HL-60 (cell line): ENCODE results near the gene BEST2.

ENCODE experiments used
- DNase-seq, 2 experiments: peaks; one replicate each; pipeline ENCODE4 v3.0.0-alpha.2; 2010 to 2020; ENCODE audit warnings: low read depth in 1 of 2, low spot score in 1 of 2
- H3K27ac ChIP-seq: fragments of 250-450 bp; sonication (Bioruptor Pico); replicated peaks from 2 replicates; pipeline ENCODE4 v1.5.1; 2020; ENCODE audit warnings: mild to moderate bottlenecking, moderate library complexity
- H3K27me3 ChIP-seq: fragments of 250-450 bp; sonication (Bioruptor Pico); 2 replicates; pipeline ENCODE4 v1.5.1; 2021; ENCODE audit warnings: mild to moderate bottlenecking, moderate library complexity; ENCODE audit not compliant: insufficient read depth, poor library complexity, severe bottlenecking
- H3K4me3 ChIP-seq: replicated peaks from 2 replicates; pipeline ENCODE4 v1.5.1; 2011; ENCODE audit warnings: mild to moderate bottlenecking, control low read depth, low read length; ENCODE audit not compliant: insufficient read depth
- GABPA ChIP-seq: IDR thresholded peaks from 2 replicates; pipeline ENCODE4 v1.6.1; 2012; ENCODE audit warnings: low read depth
- POLR2AphosphoS5 ChIP-seq: IDR thresholded peaks from 2 replicates; pipeline ENCODE4 v1.6.1; 2012; ENCODE audit warnings: low read depth
- SPI1 ChIP-seq: IDR thresholded peaks from 2 replicates; pipeline ENCODE4 v1.6.1; 2012; ENCODE audit warnings: low read depth, mild to moderate bottlenecking, borderline replicate concordance
- TF ChIP-seq, protein P1 (sequence below): IDR thresholded peaks from one replicate; pipeline ENCODE4 v1.5.1; 2011; ENCODE audit warnings: low read length, control low read depth, inconsistent platforms; ENCODE audit not compliant: insufficient read depth
- TF ChIP-seq, protein P2 (sequence below): IDR thresholded peaks from 2 replicates; pipeline ENCODE4 v1.6.1; 2012; ENCODE audit warnings: low read depth; ENCODE audit not compliant: insufficient replicate concordance

The BEST2 gene

DNA sequence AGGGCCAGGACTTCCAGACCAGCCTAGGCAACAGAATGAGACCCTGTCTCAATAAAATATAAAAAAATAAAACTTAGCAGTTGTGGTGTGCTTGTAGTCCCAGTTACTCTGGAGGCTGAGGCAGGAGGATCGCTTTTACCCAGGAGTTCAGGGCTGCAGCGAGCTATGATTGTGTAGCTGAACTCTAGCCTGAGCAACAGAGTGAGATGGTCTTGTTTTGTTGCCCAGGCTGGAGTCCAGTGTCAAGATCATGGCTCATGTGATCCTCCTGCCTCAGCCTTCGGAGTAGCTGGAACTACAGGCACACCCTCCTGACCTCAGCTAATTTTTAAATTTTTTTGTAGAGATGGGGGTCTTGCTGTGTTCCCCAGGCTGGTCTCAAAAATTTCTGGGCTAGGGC is 35.4 kb downstream of the BEST2 start:
- Histone ChIP-seq H3K27ac (peak overlapping the region; percentile 95), H3K4me3 (no peak overlapping the region), H3K27me3 (no peaks in the 10 kb centered on the region)
- no peak for DNase-seq
- TF ChIP-seq GABPA = no peak
- no peak for TF ChIP-seq SPI1

DNA sequence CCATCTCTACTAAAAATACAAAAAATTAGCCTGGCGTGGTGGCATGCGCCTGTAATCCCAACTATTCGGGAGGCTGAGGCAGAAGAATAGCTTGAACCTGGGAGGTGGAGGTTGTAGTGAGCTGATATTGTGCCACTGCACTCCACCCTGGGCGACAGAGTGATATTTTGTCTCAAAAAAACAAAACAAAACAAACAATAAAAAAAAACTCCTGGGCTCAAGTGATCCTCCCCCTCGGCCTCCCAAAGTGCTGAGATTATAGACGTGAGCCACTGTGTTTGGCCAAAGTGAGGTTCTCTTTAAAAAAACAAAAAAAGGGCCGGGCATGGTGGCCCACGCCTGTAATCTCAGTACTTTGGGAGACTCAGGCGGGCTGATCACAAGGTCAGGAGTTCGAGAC is 35.9 kb downstream of the BEST2 start:
- no peak for DNase-seq
- H3K27me3 ChIP-seq = no peaks in the 10 kb centered on the region
- TF ChIP-seq SPI1 (no peak), GABPA (no peak), POLR2AphosphoS5 (no peak)
- TF ChIP-seq, protein P1, sequence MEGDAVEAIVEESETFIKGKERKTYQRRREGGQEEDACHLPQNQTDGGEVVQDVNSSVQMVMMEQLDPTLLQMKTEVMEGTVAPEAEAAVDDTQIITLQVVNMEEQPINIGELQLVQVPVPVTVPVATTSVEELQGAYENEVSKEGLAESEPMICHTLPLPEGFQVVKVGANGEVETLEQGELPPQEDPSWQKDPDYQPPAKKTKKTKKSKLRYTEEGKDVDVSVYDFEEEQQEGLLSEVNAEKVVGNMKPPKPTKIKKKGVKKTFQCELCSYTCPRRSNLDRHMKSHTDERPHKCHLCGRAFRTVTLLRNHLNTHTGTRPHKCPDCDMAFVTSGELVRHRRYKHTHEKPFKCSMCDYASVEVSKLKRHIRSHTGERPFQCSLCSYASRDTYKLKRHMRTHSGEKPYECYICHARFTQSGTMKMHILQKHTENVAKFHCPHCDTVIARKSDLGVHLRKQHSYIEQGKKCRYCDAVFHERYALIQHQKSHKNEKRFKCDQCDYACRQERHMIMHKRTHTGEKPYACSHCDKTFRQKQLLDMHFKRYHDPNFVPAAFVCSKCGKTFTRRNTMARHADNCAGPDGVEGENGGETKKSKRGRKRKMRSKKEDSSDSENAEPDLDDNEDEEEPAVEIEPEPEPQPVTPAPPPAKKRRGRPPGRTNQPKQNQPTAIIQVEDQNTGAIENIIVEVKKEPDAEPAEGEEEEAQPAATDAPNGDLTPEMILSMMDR = no peak
- TF ChIP-seq, protein P2, sequence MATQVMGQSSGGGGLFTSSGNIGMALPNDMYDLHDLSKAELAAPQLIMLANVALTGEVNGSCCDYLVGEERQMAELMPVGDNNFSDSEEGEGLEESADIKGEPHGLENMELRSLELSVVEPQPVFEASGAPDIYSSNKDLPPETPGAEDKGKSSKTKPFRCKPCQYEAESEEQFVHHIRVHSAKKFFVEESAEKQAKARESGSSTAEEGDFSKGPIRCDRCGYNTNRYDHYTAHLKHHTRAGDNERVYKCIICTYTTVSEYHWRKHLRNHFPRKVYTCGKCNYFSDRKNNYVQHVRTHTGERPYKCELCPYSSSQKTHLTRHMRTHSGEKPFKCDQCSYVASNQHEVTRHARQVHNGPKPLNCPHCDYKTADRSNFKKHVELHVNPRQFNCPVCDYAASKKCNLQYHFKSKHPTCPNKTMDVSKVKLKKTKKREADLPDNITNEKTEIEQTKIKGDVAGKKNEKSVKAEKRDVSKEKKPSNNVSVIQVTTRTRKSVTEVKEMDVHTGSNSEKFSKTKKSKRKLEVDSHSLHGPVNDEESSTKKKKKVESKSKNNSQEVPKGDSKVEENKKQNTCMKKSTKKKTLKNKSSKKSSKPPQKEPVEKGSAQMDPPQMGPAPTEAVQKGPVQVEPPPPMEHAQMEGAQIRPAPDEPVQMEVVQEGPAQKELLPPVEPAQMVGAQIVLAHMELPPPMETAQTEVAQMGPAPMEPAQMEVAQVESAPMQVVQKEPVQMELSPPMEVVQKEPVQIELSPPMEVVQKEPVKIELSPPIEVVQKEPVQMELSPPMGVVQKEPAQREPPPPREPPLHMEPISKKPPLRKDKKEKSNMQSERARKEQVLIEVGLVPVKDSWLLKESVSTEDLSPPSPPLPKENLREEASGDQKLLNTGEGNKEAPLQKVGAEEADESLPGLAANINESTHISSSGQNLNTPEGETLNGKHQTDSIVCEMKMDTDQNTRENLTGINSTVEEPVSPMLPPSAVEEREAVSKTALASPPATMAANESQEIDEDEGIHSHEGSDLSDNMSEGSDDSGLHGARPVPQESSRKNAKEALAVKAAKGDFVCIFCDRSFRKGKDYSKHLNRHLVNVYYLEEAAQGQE = no peak
- no peak overlapping the region for H3K4me3 ChIP-seq
- H3K27ac ChIP-seq = peak overlapping the region; percentile 95

DNA sequence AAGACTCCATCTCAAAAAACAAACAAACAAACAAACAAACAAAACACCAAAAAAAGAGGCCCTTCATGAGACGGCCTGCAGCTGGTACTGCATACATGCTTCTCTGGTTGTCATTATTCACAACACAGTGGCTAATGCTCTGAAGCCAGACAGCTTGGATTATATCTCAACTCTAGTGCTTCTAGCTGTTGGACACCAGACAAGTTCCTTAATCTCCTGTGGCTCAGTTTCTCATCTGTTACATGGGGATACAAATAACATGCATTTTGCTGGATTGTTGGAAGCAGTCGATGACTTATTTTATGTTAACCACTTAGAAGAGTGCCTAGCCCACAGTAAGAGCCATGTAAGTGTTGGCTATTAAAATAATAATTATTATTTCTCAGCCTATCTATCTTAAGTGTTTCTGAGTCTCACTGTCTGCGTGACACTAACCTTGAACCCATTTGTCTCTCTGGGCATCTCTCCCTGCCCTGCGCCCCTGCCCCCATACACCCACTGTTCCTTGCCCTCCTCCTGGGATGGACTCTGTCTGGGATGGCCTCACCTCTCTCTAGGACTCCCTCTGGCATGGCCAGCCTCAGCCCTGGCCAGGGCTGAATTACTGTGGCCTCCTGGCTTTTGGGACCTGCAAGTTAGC is 36.6 kb downstream of the BEST2 start:
- H3K27me3 ChIP-seq = no peaks in the 10 kb centered on the region
- no peak overlapping the region for H3K4me3 ChIP-seq
- TF ChIP-seq, protein P1 = no peak
- TF ChIP-seq GABPA (no peak), SPI1 (no peak), POLR2AphosphoS5 (no peak)
- TF ChIP-seq, protein P2 = no peak
- no peak for DNase-seq
- H3K27ac ChIP-seq = peak overlapping the region; percentile 95

DNA sequence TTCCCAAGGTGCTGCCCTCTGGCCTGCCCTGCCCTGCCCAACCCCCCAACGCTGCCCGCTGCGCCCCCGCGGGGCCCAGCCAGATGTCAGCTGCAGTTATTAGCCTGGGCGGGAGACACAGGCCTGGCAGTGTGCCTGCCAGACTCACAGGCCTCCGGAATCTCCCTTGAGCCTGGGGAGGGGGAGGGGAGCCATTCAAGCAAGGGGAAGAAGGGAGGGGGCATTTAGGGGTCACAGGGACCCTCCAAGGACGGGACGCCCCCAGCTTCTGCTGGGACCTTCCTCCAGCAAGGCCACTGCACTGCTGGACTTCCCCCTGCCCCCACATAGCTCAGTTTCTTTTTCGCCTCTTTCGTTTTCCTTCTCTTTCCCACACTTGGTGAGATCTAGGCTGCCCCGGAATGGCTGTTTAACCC is 37.1 kb downstream of the BEST2 start:
- peak in 1 of 2 experiments; percentile 77 for DNase-seq

More for the DNA sequence above, 37.1 kb downstream of the BEST2 start:
- TF ChIP-seq, protein P1 = no peak
- TF ChIP-seq POLR2AphosphoS5 = peak; percentile 63
- H3K27me3 ChIP-seq = no peaks in the 10 kb centered on the region
- peak overlapping the region; percentile 42 for H3K4me3 ChIP-seq
- H3K27ac ChIP-seq = peak overlapping the region; percentile 95
